B cell (primary cell): ENCODE results near the gene MLLT3. TPM values are rescaled to one million over a fixed set of nuclear protein-coding genes. Genes with fewer than 3 reads are reported as not detected.

Experiments
- ATAC-seq: fragments of 200-7000 bp; cut with Tn5 transposase; one replicate; pipeline ENCODE4 v1.10.0; 2021; ENCODE audit warnings: low read depth, mild to moderate bottlenecking, moderate number of reproducible peaks, moderate library complexity
- CTCF ChIA-PET: fragments of 350-600 bp; sonication (Branson Sonifier 250); formaldehyde crosslinking; loops from one replicate; lab custom pipeline; 2021; ENCODE audit warnings: antibody characterized with exemption, inconsistent platforms; lab: Charles Lee
- POLR2A ChIA-PET: fragments of 350-600 bp; sonication (Branson Sonifier 250); formaldehyde crosslinking; loops from one replicate; lab custom pipeline; 2021; ENCODE audit warnings: antibody characterized with exemption; lab: Charles Lee
- DNase-seq: peaks from one replicate; pipeline ENCODE4 v3.0.0; 2013
- H2AFZ ChIP-seq: 2 replicates; pipeline ENCODE4 v1.6.1; 2012; ENCODE audit warnings: mild to moderate bottlenecking, low read depth, low read length; ENCODE audit not compliant: insufficient read depth, poor library complexity, severe bottlenecking
- H3K27ac ChIP-seq, 2 donors: 1 replicate in 1 of 2; 2 replicates in 1 of 2; pipeline ENCODE4 v1.5.1; 2012 to 2013; ENCODE audit warnings: low read length in 2 of 2, mild to moderate bottlenecking in 2 of 2, moderate library complexity in 1 of 2
- H3K27me3 ChIP-seq, 4 experiments: fragments of 200-600 bp in 1 of 4; sonication (generic) in 1 of 4; replicated peaks in 1 of 4; 1 replicate in 2 of 4; 2 replicates in 2 of 4; pipeline versions ENCODE4 v1.6.1 to v1.7.0; 2013 to 2016; ENCODE audit warnings: low read length in 3 of 4, mild to moderate bottlenecking in 2 of 4, mixed read lengths in 1 of 4, moderate library complexity in 1 of 4; ENCODE audit not compliant: insufficient read depth in 4 of 4, control insufficient read depth in 3 of 4; ENCODE audit errors: control extremely low read depth in 1 of 4
- H3K36me3 ChIP-seq, 2 experiments: replicated peaks in 1 of 2; 1 replicate in 1 of 2; 2 replicates in 1 of 2; pipeline versions ENCODE4 v1.6.1 to v1.7.1; 2013; ENCODE audit warnings: low read length in 1 of 2; ENCODE audit not compliant: insufficient read depth in 2 of 2, control insufficient read depth in 1 of 2; ENCODE audit errors: control extremely low read depth in 1 of 2, extremely low read depth in 1 of 2
- H3K4me1 ChIP-seq, 2 donors: fragments of 200-600 bp in 1 of 2; sonication (generic) in 1 of 2; 1 replicate in 1 of 2; 2 replicates in 1 of 2; pipeline versions ENCODE4 v1.5.1 to v1.6.1; 2013 to 2017; ENCODE audit warnings: low read length in 2 of 2; ENCODE audit not compliant: control insufficient read depth in 2 of 2, insufficient read depth in 2 of 2
- H3K4me2 ChIP-seq: replicated peaks from 2 replicates; pipeline ENCODE3; 2012; ENCODE audit warnings: mild to moderate bottlenecking, low read depth, low read length; ENCODE audit not compliant: poor library complexity, severe bottlenecking
- H3K4me3 ChIP-seq, 5 experiments: fragments of 200-600 bp in 1 of 5; sonication (generic) in 1 of 5; 1 replicate in 3 of 5; 2 replicates in 2 of 5; pipeline versions ENCODE4 v1.5.1 to v1.7.0; 2011 to 2016; ENCODE audit warnings: low read length in 4 of 5, mild to moderate bottlenecking in 4 of 5, low read depth in 2 of 5, control low read depth in 1 of 5, moderate library complexity in 1 of 5; ENCODE audit not compliant: insufficient read depth in 1 of 5; ENCODE audit errors: control extremely low read depth in 1 of 5, extremely low read depth in 1 of 5
- H3K79me2 ChIP-seq: fragments of 200-600 bp; sonication (generic); one replicate; pipeline ENCODE4 v1.6.0; 2016; ENCODE audit warnings: low read length; ENCODE audit not compliant: control insufficient read depth, insufficient read depth
- H3K9ac ChIP-seq: fragments of 200-600 bp; sonication (generic); 2 replicates; pipeline ENCODE4 v1.6.1; 2017; ENCODE audit warnings: mild to moderate bottlenecking, low read length, moderate library complexity
- H3K9me3 ChIP-seq, 3 donors: one replicate each; pipeline versions ENCODE4 v1.6.1 to v1.7.1; 2013; ENCODE audit warnings: low read length in 2 of 3; ENCODE audit not compliant: control insufficient read depth in 2 of 3, insufficient read depth in 1 of 3; ENCODE audit errors: control extremely low read depth in 1 of 3
- H4K20me1 ChIP-seq: 2 replicates; pipeline ENCODE4 v1.6.0; 2012; ENCODE audit warnings: mild to moderate bottlenecking, low read length; ENCODE audit not compliant: insufficient read depth, control insufficient read depth, poor library complexity, severe bottlenecking
- H3K27ac Mint-ChIP-seq: one replicate; pipeline ENCODE4 v1.8.0; 2021; ENCODE audit warnings: mixed read lengths
- H3K27me3 Mint-ChIP-seq: one replicate; pipeline ENCODE4 v1.8.0; 2021; ENCODE audit warnings: mixed read lengths
- H3K4me1 Mint-ChIP-seq: one replicate; pipeline ENCODE4 v1.8.0; 2021; ENCODE audit warnings: mixed read lengths
- H3K4me3 Mint-ChIP-seq: one replicate; pipeline ENCODE4 v1.8.0; 2021; ENCODE audit warnings: mixed read lengths
- H3K9me3 Mint-ChIP-seq: one replicate; pipeline ENCODE4 v1.8.0; 2022; ENCODE audit warnings: mixed read lengths; ENCODE audit not compliant: insufficient read depth
- CTCF ChIP-seq: fragments of 200-600 bp; IDR thresholded peaks from one replicate; pipeline ENCODE4 v1.8.0; 2022; ENCODE audit warnings: antibody characterized with exemption, mild to moderate bottlenecking
- EZH2 ChIP-seq: IDR thresholded peaks from 2 replicates; pipeline ENCODE4 v1.6.1; 2012; ENCODE audit warnings: borderline replicate concordance, low read depth, mild to moderate bottlenecking, moderate library complexity, low read length; ENCODE audit not compliant: insufficient read depth, poor library complexity, severe bottlenecking
- WGBS: methylation state at CpG from one replicate; pipeline ENCODE4 v1.1.5; 2013; ENCODE audit warnings: missing lambda C conversion rate; ENCODE audit not compliant: insufficient coverage; 5-methylcytosine and 5-hydroxymethylcytosine counted together
- intact Hi-C: fragments of 100-400 bp; cut with micrococcal nuclease; formaldehyde crosslinking; loops from one replicate; pipeline ENCODE4 v1.10.0; 2022
- polyA plus RNA-seq: library from polyadenylated mRNA; depleted of rRNA; stranded (reverse); fragments of >200 nt; gene quantifications from 2 replicates; pipeline ENCODE4 v1.2.3, GENCODE V29; 2012
- total RNA-seq, 2 donors: library from RNA; stranded (reverse); fragments of 120-200 nt in 1 of 2; gene quantifications; 1 replicate in 1 of 2; 2 replicates in 1 of 2; pipeline versions ENCODE4 v1.2.3 to v1.2.4, GENCODE V29; 2013 to 2022

The MLLT3 gene
- total and polyA plus RNA-seq, 2 donors (not counting 1 experiment from before 2014, with no cell fraction given) = 3.4 to 3.6 TPM

- POLR2A ChIA-PET = no interaction called here
- no peak overlapping the region for H3K4me3 Mint-ChIP-seq
- no peak overlapping the region for H3K27ac ChIP-seq
- ATAC-seq = no peak
- H3K9me3 Mint-ChIP-seq = no peaks in the 10 kb centered on the region
- no peak for DNase-seq
- no peaks in the 10 kb centered on the region for H3K36me3 ChIP-seq
- H4K20me1 ChIP-seq = no peaks in the 10 kb centered on the region
- CTCF ChIA-PET = no interaction called here
- H2AFZ ChIP-seq = no peak overlapping the region
- no peaks in the 10 kb centered on the region for H3K9me3 ChIP-seq
- intact Hi-C loops = no loop called here
- H3K4me1 Mint-ChIP-seq = peaks cover 1% of the 10 kb centered on the region
- TF ChIP-seq EZH2 (no peak), CTCF (no peak)
- no peaks in the 10 kb centered on the region for H3K27me3 Mint-ChIP-seq
- no peaks in the 10 kb centered on the region for H3K4me1 ChIP-seq
- no CpG with 5 or more reads among the region's 1 CpG for WGBS
- no peaks in the 10 kb centered on the region for H3K27me3 ChIP-seq
- H3K4me3 ChIP-seq = no peak overlapping the region
- no peak overlapping the region for H3K27ac Mint-ChIP-seq
- H3K79me2 ChIP-seq = no peaks in the 10 kb centered on the region
- H3K4me2 ChIP-seq = no peak overlapping the region
- H3K9ac ChIP-seq = no peak overlapping the region
Measured at GRCh38 chr9:20405078-20405477, 217.2 kb downstream of the MLLT3 start.

GRCh38 chr9:20404192-20404813, 218.0 kb downstream of the MLLT3 start:
- ATAC-seq (no peak), DNase-seq (no peak)
- Mint-ChIP-seq H3K9me3 (no peaks in the 10 kb centered on the region), H3K4me3 (no peak overlapping the region), H3K27me3 (no peaks in the 10 kb centered on the region), H3K4me1 (peaks cover 1% of the 10 kb centered on the region), H3K27ac (no peak overlapping the region)
- Histone ChIP-seq H3K9me3 (no peaks in the 10 kb centered on the region), H4K20me1 (no peaks in the 10 kb centered on the region), H3K27ac (no peak overlapping the region), H3K27me3 (no peaks in the 10 kb centered on the region), H3K4me3 (no peak overlapping the region), H3K79me2 (no peaks in the 10 kb centered on the region), H3K4me2 (no peak overlapping the region), H3K36me3 (no peaks in the 10 kb centered on the region), H2AFZ (no peak overlapping the region), H3K4me1 (no peaks in the 10 kb centered on the region), H3K9ac (no peak overlapping the region)
- TF ChIP-seq CTCF (no peak), EZH2 (no peak)
- WGBS = 80% methylated on average over 1 of the region's 7 CpGs
- intact Hi-C loops = no loop called here
- POLR2A ChIA-PET = no interaction called here
- CTCF ChIA-PET = no interaction called here
